Mucosa of stomach (tissue), 1 donor: ENCODE results near the gene KRTAP4-3.
"Not testable (repeated sequence)": the region's sequence is repeated elsewhere in the genome, so short reads cannot be mapped to it uniquely, and the experiment has no call there.

Experiments used
- H3K27me3 ChIP-seq: one replicate; pipeline ENCODE4 v1.7.0; 2013; ENCODE audit warnings: mild to moderate bottlenecking, low read length; ENCODE audit not compliant: control insufficient read depth, insufficient read depth
- H3K36me3 ChIP-seq: one replicate; pipeline ENCODE4 v1.7.0; 2013; ENCODE audit warnings: low read length; ENCODE audit not compliant: control insufficient read depth, insufficient read depth
- H3K4me1 ChIP-seq: one replicate; pipeline ENCODE4 v1.7.0; 2013; ENCODE audit warnings: mild to moderate bottlenecking, low read length; ENCODE audit not compliant: control insufficient read depth, insufficient read depth
- H3K4me3 ChIP-seq: one replicate; pipeline ENCODE4 v1.7.0; 2013; ENCODE audit warnings: low read length
- H3K9ac ChIP-seq: one replicate; pipeline ENCODE4 v1.7.0; 2013; ENCODE audit warnings: mild to moderate bottlenecking, low read length, moderate library complexity
- H3K9me3 ChIP-seq: one replicate; pipeline ENCODE4 v1.7.0; 2013; ENCODE audit warnings: mild to moderate bottlenecking, low read length, moderate library complexity; ENCODE audit not compliant: control insufficient read depth
- donor health status: Pancreatic carcinoma.

KRTAP4-3 gene

DNA sequence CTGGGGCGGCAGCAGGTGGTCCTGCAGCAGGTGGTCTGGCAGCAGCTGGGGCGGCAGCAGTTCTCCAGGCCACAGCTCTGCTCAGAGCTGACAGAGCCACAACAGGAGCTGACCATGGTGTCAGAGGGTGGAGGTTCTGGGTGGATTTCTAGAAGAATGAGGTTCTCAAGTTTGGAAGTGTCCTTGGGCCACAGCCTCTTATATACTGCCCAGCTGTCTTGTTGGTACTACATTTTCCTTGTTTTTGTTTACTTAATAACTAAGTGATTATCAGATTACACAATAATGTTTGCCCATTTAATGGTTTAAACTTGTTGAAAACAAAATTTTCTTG lies 18.4 kb downstream of the KRTAP4-3 start, which contains the start of gene KRTAP4-5:
Gene KRTAP4-5 (minus strand): TSS at position 174 of the 334 bp plus-strand sequence. CDS start 58 bp downstream, at position 116.
- Histone ChIP-seq H3K4me3 (no peak within 1 kb of the TSS), H3K27me3 (no peaks in the 10 kb centered on the region), H3K36me3 (no peaks in the 10 kb centered on the region)

GRCh38 chr17:41148971-41149651 lies 18.9 kb downstream of the KRTAP4-3 start:
- not testable (repeated sequence) for H3K27me3 ChIP-seq, H3K9ac ChIP-seq, H3K36me3 ChIP-seq, H3K4me1 ChIP-seq, H3K4me3 ChIP-seq, H3K9me3 ChIP-seq

More for the DNA sequence above, 18.4 kb downstream of the KRTAP4-3 start, which contains the start of gene KRTAP4-5:
- no peak within 1 kb of the TSS for H3K9ac ChIP-seq
- no peaks in the 10 kb centered on the region for H3K9me3 ChIP-seq
- no peaks in the 10 kb centered on the region for H3K4me1 ChIP-seq

DNA sequence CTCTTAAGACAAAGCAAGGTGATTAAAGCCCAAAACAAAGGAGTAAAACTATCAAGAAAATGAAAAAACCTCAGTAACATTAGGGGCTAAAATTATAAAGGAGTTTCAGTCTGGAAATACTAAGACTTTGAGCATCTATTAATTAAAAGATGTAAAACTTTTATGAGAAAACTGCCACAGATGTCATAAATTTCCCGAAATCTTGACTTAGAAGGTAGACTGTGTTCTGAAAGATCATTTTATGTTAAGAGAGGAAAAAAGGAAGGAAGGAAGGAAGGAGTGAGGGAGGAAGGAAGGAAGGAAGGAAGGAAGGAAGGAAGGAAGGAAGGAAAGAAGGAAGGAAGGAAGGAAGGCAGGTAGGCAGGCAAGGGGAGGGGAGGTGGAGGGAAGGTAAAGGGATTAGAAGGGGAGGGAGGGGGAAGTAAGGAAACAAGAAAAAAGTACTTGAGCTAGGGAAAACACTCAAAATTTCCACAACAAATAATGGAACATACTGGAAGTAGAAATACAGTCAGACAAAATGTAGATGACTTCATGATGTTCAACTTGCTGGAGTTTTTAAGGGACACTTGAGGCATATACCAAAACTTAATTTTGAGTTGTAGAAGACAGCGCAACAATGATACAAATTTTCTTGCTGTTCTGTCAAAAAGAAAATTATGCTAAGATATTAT lies 20.4 kb downstream of the KRTAP4-3 start:
- Histone ChIP-seq H3K9me3 (no peaks in the 10 kb centered on the region), H3K36me3 (no peaks in the 10 kb centered on the region), H3K27me3 (no peaks in the 10 kb centered on the region), H3K4me3 (no peak overlapping the region), H3K9ac (no peak overlapping the region), H3K4me1 (no peaks in the 10 kb centered on the region)

GRCh38 chr17:41145261-41145660 lies 22.8 kb downstream of the KRTAP4-3 start:
- H3K9me3 ChIP-seq = no peaks in the 10 kb centered on the region
- H3K9ac ChIP-seq = no peak overlapping the region
- H3K4me3 ChIP-seq = no peak overlapping the region
- H3K4me1 ChIP-seq = no peaks in the 10 kb centered on the region
- no peaks in the 10 kb centered on the region for H3K36me3 ChIP-seq
- H3K27me3 ChIP-seq = no peaks in the 10 kb centered on the region

- Histone ChIP-seq H3K27me3 (no peaks in the 10 kb centered on the region), H3K9ac (no peak overlapping the region), H3K4me3 (no peak overlapping the region), H3K36me3 (no peaks in the 10 kb centered on the region), H3K9me3 (no peaks in the 10 kb centered on the region), H3K4me1 (no peaks in the 10 kb centered on the region)
Observed at GRCh38 chr17:41144846-41145245, 23.2 kb downstream of the KRTAP4-3 start.

- no peaks in the 10 kb centered on the region for H3K9me3 ChIP-seq
- no peaks in the 10 kb centered on the region for H3K4me1 ChIP-seq
- H3K9ac ChIP-seq = no peak overlapping the region
- H3K27me3 ChIP-seq = no peaks in the 10 kb centered on the region
- no peaks in the 10 kb centered on the region for H3K36me3 ChIP-seq
- no peak overlapping the region for H3K4me3 ChIP-seq
Observed at GRCh38 chr17:41141361-41141760, 26.7 kb downstream of the KRTAP4-3 start.

DNA sequence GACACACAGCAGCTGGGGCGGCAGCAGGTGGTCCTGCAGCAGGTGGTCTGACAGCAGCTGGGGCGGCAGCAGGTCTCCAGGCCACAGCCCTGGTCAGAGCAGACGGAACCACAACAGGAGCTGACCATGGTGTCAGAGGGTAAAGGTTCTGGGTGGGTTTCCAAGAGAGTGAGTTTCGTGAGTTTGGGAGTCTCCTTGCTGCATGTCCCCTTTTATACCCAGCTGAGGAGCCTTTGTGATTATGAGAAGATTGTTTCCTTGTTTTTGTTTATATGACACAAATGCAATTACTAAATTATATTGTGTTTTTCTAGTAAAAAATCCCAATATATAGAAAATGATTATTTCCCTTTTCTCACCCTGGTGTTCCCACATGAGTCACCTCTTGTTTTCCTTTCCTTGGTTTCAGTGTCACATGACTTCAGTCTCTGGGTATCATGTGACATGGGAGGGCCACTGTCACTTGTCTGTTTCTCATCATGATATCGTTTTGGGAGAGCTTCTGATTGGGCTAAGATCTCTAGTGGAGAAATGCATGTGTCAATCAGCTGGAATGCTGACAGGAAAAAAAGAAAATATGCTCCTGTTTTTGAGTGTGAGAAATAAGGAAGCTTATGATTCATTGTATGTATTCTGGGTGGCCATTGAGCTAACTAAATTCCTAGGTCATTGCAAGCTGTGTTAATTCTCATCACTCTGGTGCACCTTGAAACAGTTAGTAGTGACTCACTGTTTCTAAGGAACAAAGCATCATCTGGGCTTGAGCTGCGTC lies 27.5 kb downstream of the KRTAP4-3 start, which contains the start of gene KRTAP4-6:
Gene KRTAP4-6 (minus strand): TSS at position 185 of the 772 bp plus-strand sequence. CDS start 57 bp downstream, at position 128.
- no peaks in the 10 kb centered on the region for H3K4me1 ChIP-seq
- H3K9ac ChIP-seq = no peak within 1 kb of the TSS
- no peaks in the 10 kb centered on the region for H3K27me3 ChIP-seq
- no peak within 1 kb of the TSS for H3K4me3 ChIP-seq
- H3K9me3 ChIP-seq = no peaks in the 10 kb centered on the region
- no peaks in the 10 kb centered on the region for H3K36me3 ChIP-seq

GRCh38 chr17:41139865-41140264 lies 28.2 kb downstream of the KRTAP4-3 start:
- H3K27me3 ChIP-seq = not testable (repeated sequence)

DNA sequence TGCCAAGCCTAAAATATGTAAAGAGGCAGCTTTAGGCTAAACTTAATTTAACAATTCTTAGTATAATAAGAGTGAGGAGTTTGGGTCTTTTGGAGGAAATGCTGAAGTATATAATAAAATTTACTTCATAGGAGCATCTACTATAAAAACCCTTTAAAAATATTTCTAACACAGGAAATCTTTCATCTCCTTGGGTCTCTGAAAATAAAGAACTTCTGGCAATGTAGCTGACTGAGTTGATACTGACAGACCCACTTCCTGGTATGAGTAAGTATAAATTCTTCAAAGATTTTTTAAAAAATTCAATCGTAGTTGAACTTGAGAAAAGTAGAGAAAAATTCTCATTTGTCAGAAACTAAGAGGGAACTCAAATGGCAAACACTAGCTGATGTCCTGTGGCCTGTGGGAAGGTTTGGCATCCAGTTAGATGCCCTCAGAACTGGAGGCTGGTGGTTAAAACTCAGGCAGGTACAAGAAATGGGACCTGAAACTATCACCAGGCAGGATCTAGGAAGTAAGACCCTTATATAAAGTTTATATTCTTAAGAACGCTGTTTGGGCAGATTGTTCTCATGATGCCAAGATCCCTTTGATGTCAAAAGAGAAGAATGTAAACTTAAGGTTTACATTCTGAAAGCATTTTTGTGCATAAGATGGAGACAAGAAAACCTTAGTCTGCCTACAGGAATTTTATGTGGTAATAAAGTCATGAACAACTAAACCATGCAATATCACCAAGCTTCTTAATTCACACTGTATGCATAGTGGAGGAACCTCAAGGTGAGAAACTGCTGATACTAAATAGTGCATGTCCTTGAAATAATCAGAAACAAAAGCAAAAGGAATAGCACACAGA lies 33.9 kb downstream of the KRTAP4-3 start:
- Histone ChIP-seq H3K9me3 (no peaks in the 10 kb centered on the region), H3K9ac (no peak overlapping the region), H3K4me1 (no peaks in the 10 kb centered on the region), H3K4me3 (no peak overlapping the region), H3K27me3 (no peaks in the 10 kb centered on the region), H3K36me3 (no peaks in the 10 kb centered on the region)

More at GRCh38 chr17:41139865-41140264, 28.2 kb downstream of the KRTAP4-3 start:
- not testable (repeated sequence) for H3K9me3 ChIP-seq, H3K9ac ChIP-seq, H3K4me3 ChIP-seq, H3K36me3 ChIP-seq, H3K4me1 ChIP-seq

GRCh38 chr17:41131979-41132378 lies 36.0 kb downstream of the KRTAP4-3 start:
- no peaks in the 10 kb centered on the region for H3K27me3 ChIP-seq
- H3K9ac ChIP-seq = no peak overlapping the region
- no peak overlapping the region for H3K4me3 ChIP-seq
- H3K4me1 ChIP-seq = no peaks in the 10 kb centered on the region
- H3K36me3 ChIP-seq = no peaks in the 10 kb centered on the region
- no peaks in the 10 kb centered on the region for H3K9me3 ChIP-seq

DNA sequence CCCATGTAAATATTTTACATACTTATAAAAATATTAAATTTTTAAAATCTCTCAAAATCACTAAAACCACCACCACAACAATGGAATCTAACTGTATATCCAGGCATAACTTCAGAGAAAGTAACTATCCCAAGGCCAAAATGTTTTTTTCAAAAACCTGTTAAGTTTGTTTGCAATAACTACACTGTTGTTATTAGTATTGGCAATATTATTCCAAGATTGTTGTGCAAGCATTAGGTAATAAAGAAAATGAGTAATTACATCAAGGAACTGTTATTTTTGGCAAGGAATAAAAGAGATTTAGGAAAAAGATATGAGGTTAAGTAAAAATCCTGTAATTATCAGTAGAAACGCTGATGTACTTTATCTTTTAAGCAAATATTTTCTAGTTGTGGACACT lies 40.6 kb downstream of the KRTAP4-3 start:
- no peak overlapping the region for H3K4me3 ChIP-seq
- no peaks in the 10 kb centered on the region for H3K27me3 ChIP-seq
- H3K9me3 ChIP-seq = no peaks in the 10 kb centered on the region

More for the DNA sequence above, 40.6 kb downstream of the KRTAP4-3 start:
- H3K9ac ChIP-seq = no peak overlapping the region
- no peaks in the 10 kb centered on the region for H3K4me1 ChIP-seq
- H3K36me3 ChIP-seq = no peaks in the 10 kb centered on the region
